C4-2B (cell line): ENCODE measurements around the gene CNBD2.
"Not testable (repeated sequence)": the region's sequence is repeated elsewhere in the genome, so short reads cannot be mapped to it uniquely, and the experiment has no call there.

ENCODE experiments used
- H3K27ac ChIP-seq: fragments of 450-650 bp; 2 replicates; pipeline ENCODE4 v1.5.1; 2017
- ZFX ChIP-seq: fragments of 450-650 bp; IDR thresholded peaks from 2 replicates; pipeline ENCODE4 v1.6.1; 2017
- TF ChIP-seq, protein P1 (sequence below): fragments of 450-650 bp; conservative IDR thresholded peaks from 2 replicates; pipeline ENCODE4 v1.5.1; 2017; ENCODE audit warnings: mild to moderate bottlenecking

Gene CNBD2

DNA sequence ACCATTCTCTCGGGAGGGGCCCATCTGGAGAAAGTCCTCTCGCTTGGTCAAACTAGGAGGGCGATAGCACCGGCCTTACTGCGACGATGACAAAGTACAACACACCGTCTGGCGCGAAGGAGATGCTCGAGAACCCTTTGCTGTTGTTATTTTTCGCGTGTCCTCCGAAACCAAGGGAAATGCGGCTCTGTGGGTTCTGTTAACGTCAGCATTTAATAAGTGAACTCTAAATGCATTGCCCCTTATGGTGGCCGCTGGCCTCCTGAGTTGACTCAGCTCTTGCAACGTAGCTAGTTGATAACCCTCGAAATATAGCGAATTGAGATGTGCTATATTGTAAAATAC lies 13.5 kb upstream of the CNBD2 start:
- peak overlapping the region; percentile 97 for H3K27ac ChIP-seq
- peak; percentile 11; the same call in 1 of the 2 replicates for TF ChIP-seq ZFX
- TF ChIP-seq, protein P1, sequence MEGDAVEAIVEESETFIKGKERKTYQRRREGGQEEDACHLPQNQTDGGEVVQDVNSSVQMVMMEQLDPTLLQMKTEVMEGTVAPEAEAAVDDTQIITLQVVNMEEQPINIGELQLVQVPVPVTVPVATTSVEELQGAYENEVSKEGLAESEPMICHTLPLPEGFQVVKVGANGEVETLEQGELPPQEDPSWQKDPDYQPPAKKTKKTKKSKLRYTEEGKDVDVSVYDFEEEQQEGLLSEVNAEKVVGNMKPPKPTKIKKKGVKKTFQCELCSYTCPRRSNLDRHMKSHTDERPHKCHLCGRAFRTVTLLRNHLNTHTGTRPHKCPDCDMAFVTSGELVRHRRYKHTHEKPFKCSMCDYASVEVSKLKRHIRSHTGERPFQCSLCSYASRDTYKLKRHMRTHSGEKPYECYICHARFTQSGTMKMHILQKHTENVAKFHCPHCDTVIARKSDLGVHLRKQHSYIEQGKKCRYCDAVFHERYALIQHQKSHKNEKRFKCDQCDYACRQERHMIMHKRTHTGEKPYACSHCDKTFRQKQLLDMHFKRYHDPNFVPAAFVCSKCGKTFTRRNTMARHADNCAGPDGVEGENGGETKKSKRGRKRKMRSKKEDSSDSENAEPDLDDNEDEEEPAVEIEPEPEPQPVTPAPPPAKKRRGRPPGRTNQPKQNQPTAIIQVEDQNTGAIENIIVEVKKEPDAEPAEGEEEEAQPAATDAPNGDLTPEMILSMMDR = no peak

- H3K27ac ChIP-seq = no peak overlapping the region
- TF ChIP-seq, protein P1 = no peak
- no peak for TF ChIP-seq ZFX
Observed at GRCh38 chr20:35956616-35957015, 11.8 kb upstream of the CNBD2 start.

DNA sequence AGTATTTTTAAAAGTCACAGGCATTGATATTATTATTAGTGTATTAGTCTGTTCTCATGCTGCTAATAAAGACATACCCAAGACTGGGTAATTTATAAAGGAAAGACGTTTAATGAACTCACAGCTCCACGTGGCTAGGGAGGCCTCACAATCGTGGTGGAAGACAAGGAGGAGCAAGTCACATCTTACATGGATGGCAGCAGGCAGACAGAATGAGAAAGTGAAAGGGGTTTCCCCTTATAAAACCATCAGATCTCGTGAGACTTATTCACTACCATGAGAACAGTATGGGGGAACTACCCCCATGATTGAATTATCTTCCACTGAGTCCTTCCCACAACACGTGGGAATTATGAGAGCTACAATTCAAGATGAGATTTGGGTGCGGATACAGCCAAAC lies 9.1 kb upstream of the CNBD2 start:
- not testable (repeated sequence) for H3K27ac ChIP-seq

- no peak for TF ChIP-seq ZFX
- TF ChIP-seq, protein P1 = no peak
- no peak overlapping the region for H3K27ac ChIP-seq
Observed at GRCh38 chr20:35963878-35964277, 4.5 kb upstream of the CNBD2 start.

DNA sequence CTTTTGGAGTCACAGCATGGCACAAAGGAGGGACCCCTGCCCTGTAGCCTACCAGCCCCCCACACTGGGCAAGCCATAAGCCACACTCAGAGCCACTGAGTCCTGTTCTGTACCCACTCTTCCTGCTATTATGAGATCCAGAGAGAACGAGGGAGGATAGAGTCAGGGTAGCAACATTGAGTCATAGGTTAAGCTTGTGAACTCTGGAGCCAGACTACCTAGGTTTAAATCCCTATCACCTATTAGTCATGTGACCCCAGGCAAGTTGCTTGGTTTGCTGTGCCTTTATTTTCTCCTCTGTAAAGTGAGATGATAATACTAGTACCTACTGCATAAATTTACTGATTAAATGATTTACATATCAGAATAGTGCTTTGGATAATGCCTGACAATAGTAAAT lies 540 bp downstream of the CNBD2 start:
- H3K27ac ChIP-seq = no peak overlapping the region
- TF ChIP-seq, protein P1 = no peak
- TF ChIP-seq ZFX = no peak

- no peak overlapping the region for H3K27ac ChIP-seq
- TF ChIP-seq ZFX = no peak
- TF ChIP-seq, protein P1 = no peak
Observed at GRCh38 chr20:35971981-35972380, 3.6 kb downstream of the CNBD2 start.

- no peak overlapping the region for H3K27ac ChIP-seq
- TF ChIP-seq, protein P1 = no peak
- TF ChIP-seq ZFX = no peak
Observed at GRCh38 chr20:35972462-35972861, 4.1 kb downstream of the CNBD2 start.

GRCh38 chr20:35974256-35974655 lies 5.9 kb downstream of the CNBD2 start:
- H3K27ac ChIP-seq = no peak overlapping the region
- no peak for TF ChIP-seq ZFX
- TF ChIP-seq, protein P1 = no peak
